Measurements from ENCODE around the gene ADPRS. TPM values are rescaled to one million over a fixed set of nuclear protein-coding genes. Genes with fewer than 3 reads are reported as not detected.

The ADPRS gene
- total and polyA plus RNA-seq, 2 experiments from 2014 or later = 22.6 to 46.6 TPM

DNA sequence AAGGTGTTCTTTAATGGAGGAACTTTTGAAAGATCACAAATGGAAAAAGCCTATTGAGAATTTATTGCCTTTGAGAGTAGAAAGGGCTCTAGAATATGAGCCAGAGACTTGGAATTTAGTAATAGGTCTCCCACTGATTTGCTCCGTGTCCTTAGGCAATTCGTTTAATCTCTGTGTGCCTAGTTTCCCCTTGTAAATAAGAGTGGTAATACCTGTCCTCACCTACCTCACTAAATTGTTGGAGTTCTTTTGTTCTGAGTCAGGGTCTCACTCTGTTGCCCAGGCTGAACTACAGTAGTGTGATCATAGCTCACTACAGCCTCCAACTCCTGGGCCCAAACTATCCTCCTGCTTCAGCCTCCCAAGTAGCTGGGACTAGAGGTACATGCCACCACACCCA, 19.8 kb upstream of the ADPRS start:
- H3K27me3 ChIP-seq (ENCODE audit: insufficient read depth) = no peaks in the 10 kb centered on the region
- DNase-seq (ENCODE audit: low spot score) (no peak), ATAC-seq (no peak)
- no peaks in the 10 kb centered on the region for H3K79me2 ChIP-seq (replicated peaks; ENCODE audit: insufficient read depth)
- H3K4me1 Mint-ChIP-seq = peaks cover 11% of the 10 kb centered on the region
- H3K4me2 ChIP-seq = no peak overlapping the region
- 0 out of 2 replicates have a peak, but pooled peaks cover 4% of the 10 kb centered on the region for H3K4me1 ChIP-seq (ENCODE audit: insufficient read depth)
- no peak overlapping the region for H3K27ac Mint-ChIP-seq
- peaks cover 2% of the 10 kb centered on the region for H3K27me3 Mint-ChIP-seq (ENCODE audit: insufficient read depth, low read depth, poor library complexity)
- no peak overlapping the region for H2AFZ ChIP-seq
- no peaks in the 10 kb centered on the region for H4K20me1 ChIP-seq (replicated peaks; ENCODE audit: insufficient read depth)
- no peak overlapping the region for H3K4me3 Mint-ChIP-seq
- H3K4me3 ChIP-seq = no peak overlapping the region
- no peaks in the 10 kb centered on the region; the same call in 2 of the 3 replicates for H3K36me3 Mint-ChIP-seq (ENCODE audit: low read depth)
- no peaks in the 10 kb centered on the region for H3K36me3 ChIP-seq (ENCODE audit: insufficient read depth)
- H3K27ac ChIP-seq (ENCODE audit: low read depth) = no peak overlapping the region
- no peaks in the 10 kb centered on the region for H3K9me2 ChIP-seq (ENCODE audit: insufficient read depth)
- no peaks in the 10 kb centered on the region for H3K9me3 Mint-ChIP-seq
- no peak for TF ChIP-seq REST (IDR thresholded peaks at IDR 0.05; ENCODE audit: unreplicated experiment)
- TF ChIP-seq EZH2 (IDR thresholded peaks at IDR 0.05; ENCODE audit: low read depth, unreplicated experiment) = no peak
- TF ChIP-seq POLR2AphosphoS5 (IDR thresholded peaks at IDR 0.05; ENCODE audit: low read depth) = no peak
- TF ChIP-seq EZH2phosphoT487 (IDR thresholded peaks at IDR 0.05; ENCODE audit: unreplicated experiment) = no peak
- peaks cover 2% of the 10 kb centered on the region; the same call in 1 of the 2 replicates for H3F3A ChIP-seq (replicated peaks; ENCODE audit: low read depth)

GRCh38 chr1:36070349-36070748, 18.3 kb upstream of the ADPRS start:
- no peak overlapping the region for H3K4me2 ChIP-seq
- H3K4me3 ChIP-seq = no peak overlapping the region
- no peaks in the 10 kb centered on the region for H3K9me2 ChIP-seq (ENCODE audit: insufficient read depth)
- H3K27me3 ChIP-seq (ENCODE audit: insufficient read depth) = no peaks in the 10 kb centered on the region
- H4K20me1 ChIP-seq (replicated peaks; ENCODE audit: insufficient read depth) = no peaks in the 10 kb centered on the region
- no peak overlapping the region for H3K27ac Mint-ChIP-seq
- peaks cover 2% of the 10 kb centered on the region for H3K27me3 Mint-ChIP-seq (ENCODE audit: insufficient read depth, low read depth, poor library complexity)
- H3K4me3 Mint-ChIP-seq = no peak overlapping the region; the same call in 2 of the 3 replicates
- DNase-seq (ENCODE audit: low spot score) (no peak), ATAC-seq (no peak; the same call in 2 of the 3 replicates)
- no peaks in the 10 kb centered on the region for H3K9me3 Mint-ChIP-seq
- no peaks in the 10 kb centered on the region for H3K36me3 ChIP-seq (ENCODE audit: insufficient read depth)
- no peaks in the 10 kb centered on the region for H3K79me2 ChIP-seq (replicated peaks; ENCODE audit: insufficient read depth)
- 0 out of 2 replicates have a peak, but pooled peaks cover 4% of the 10 kb centered on the region for H3K4me1 ChIP-seq (ENCODE audit: insufficient read depth)
- H3F3A ChIP-seq (replicated peaks; ENCODE audit: low read depth) = peaks cover 2% of the 10 kb centered on the region; the same call in 1 of the 2 replicates
- no peaks in the 10 kb centered on the region; the same call in 2 of the 3 replicates for H3K36me3 Mint-ChIP-seq (ENCODE audit: low read depth)
- no peak overlapping the region for H2AFZ ChIP-seq
- H3K27ac ChIP-seq (ENCODE audit: low read depth) = no peak overlapping the region
- H3K4me1 Mint-ChIP-seq = peaks cover 11% of the 10 kb centered on the region
- TF ChIP-seq, protein P1, sequence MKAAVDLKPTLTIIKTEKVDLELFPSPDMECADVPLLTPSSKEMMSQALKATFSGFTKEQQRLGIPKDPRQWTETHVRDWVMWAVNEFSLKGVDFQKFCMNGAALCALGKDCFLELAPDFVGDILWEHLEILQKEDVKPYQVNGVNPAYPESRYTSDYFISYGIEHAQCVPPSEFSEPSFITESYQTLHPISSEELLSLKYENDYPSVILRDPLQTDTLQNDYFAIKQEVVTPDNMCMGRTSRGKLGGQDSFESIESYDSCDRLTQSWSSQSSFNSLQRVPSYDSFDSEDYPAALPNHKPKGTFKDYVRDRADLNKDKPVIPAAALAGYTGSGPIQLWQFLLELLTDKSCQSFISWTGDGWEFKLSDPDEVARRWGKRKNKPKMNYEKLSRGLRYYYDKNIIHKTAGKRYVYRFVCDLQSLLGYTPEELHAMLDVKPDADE (IDR thresholded peaks at IDR 0.05) = no peak
- TF ChIP-seq REST (IDR thresholded peaks at IDR 0.05; ENCODE audit: unreplicated experiment) (no peak), EZH2phosphoT487 (IDR thresholded peaks at IDR 0.05; ENCODE audit: unreplicated experiment) (no peak), CREB1 (CRISPR knock-in tag; IDR thresholded peaks at IDR 0.05; ENCODE audit: low read depth) (no peak), POLR2AphosphoS5 (IDR thresholded peaks at IDR 0.05; ENCODE audit: low read depth) (no peak), ZNF331 (CRISPR knock-in tag; IDR thresholded peaks at IDR 0.05; ENCODE audit: low read depth) (no peak), NANOG (IDR thresholded peaks at IDR 0.05; ENCODE audit: borderline replicate concordance) (no peak)

Measured in GM23338 (cell line).